ENCODE results near the gene NAP1L4.
"Not testable (repeated sequence)": the region's sequence is repeated elsewhere in the genome, so short reads cannot be mapped to it uniquely, and the experiment has no call there.

NAP1L4 gene

DNA sequence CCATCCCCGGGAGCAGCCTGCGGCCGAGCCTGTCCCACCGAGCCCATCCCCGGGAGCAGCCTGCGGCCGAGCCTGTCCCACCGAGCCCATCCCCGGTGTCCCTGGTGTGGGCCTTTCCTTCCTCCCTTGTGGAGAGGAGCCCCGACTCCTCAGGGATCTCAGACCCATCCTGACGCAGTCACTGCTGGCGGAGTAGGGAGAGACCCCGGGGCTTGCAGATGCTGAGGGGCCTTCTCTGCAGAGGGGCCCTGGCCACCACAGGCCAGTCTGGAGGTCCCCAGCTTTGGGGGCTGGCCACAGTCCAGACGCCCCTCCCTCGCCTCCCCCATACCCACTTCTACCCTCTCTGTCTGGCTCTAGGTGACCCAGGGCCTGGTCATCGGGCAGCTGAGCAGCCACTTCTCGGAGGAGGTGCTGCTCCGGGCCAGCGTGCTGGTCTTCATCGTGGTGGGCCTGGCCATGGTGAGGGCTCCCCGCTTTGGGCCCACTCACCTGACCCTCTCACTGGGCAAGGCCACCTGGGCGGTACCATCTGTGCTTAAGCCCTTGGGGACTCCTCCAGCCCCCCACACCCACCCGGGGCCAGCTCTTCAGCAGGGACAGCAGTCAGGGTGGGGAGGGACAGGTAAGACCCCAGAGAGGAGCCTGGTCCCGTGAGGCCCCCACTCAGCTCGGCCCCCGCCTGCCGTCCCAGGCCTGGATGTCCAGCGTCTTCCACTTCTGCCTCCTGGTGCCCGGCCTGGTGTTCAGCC is 70.2 kb downstream of the NAP1L4 start:
- no peak for DNase-seq (ENCODE audit: low read depth)

DNA sequence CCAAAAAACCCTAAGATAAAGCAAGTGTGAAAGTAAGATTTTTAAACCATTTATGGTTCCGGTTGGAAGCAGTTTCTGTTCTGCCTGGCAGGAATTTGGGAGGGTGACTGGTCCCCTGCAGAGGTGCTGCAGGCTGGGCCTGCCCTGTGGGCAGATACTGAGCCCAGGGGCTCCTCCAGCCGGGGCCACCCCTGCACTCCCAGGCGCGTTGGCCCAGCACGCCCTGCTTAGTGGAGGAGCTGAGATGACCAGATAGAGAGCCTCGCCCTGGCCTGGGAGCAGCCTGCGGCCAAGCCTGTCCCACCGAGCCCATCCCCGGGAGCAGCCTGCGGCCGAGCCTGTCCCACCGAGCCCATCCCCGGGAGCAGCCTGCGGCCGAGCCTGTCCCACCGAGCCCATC is 70.9 kb downstream of the NAP1L4 start:
- DNase-seq (ENCODE audit: low read depth), result no peak

DNA sequence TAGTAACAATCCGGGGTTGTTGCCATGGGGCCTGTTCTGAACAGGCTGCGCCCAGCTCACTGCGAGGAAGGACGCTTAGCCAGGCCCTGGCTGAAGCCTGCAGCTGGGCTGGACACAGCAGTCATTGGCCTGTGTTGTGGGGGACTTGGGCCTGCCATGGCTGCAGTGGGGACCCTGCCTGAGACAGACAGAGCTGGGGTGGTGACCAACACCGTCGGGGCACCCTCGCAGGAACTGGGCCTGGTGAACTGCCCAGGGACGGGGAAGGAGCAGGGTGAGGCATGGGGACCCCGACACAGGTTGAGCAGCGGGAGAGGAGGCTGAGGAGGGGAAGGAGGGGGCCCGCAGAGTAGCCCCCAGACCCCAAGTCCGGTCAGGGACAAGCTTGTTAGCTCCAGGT is 71.8 kb downstream of the NAP1L4 start:
- no peak for DNase-seq (ENCODE audit: low read depth)

DNA sequence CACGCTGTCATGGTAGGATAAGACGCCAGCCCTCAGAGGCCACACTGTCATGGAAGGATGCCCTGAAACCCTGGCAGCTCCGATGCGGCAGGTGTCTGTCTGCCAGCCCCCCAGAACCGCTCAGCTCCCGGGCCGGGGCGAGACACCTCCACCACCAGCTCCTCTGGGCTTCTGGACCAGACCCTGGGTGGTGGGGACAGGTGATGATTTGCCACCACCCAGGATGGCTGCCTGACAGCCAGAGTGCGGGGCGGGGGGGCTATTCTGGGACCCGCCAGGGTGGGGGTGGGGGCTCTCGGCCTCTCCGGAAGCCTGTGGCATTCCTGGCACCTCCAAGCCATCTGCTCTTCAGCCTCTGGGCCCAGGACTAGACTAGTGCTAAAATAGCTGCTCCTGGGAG is 72.3 kb downstream of the NAP1L4 start:
- DNase-seq (ENCODE audit: low read depth), result no peak

DNA sequence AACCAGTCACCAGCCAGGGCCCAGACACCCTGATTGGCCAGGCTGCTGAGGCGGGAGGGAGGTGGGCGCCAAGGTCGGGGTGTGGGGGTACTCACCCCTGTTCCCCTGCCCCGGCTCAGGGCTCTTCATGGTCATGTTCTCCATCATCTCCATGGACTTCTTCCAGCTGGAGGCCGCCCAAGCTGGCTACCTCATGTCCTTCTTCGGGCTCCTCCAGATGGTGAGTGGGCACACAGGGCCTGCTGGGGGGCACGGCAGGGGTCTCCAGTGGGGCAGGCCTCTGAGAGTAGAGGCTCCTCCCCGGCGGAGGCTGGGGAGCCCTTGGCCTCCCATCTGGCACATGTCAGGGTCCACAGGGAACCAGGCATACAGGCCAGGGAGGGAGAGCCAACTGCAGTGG is 72.9 kb downstream of the NAP1L4 start:
- DNase-seq (ENCODE audit: low read depth), result no peak

DNA sequence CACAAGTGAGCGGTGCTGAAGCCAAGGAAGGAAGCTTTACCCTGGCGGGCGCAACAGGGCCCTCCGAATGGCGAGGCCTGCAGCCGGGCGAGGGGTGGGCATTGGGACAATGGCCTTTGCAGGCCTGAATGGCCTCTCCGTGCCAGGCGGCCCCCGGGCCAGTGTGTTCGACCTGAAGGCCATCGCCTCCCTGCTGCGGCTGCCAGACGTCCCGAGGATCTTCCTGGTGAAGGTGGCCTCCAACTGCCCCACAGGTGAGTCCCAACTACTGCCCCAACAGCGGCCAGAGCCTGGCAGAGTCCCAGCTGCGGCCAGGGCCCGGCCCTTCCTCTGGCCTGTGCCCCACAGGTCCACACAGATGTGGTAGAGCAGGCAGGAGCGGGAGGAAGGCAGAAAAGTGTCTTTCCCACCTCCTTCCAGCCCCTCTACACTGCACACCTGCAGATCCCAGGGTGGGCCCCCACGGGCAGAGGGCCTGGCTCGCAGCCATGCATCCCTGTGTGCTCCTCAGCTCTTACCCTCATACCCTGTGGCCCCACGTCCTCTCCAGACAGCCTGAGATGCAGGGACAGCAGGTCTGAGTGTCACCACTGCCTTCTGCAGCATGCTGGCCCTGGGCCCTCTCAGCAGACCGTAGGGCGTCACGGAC is 74.2 kb downstream of the NAP1L4 start:
- DNase-seq (ENCODE audit: low read depth), result no peak

DNA sequence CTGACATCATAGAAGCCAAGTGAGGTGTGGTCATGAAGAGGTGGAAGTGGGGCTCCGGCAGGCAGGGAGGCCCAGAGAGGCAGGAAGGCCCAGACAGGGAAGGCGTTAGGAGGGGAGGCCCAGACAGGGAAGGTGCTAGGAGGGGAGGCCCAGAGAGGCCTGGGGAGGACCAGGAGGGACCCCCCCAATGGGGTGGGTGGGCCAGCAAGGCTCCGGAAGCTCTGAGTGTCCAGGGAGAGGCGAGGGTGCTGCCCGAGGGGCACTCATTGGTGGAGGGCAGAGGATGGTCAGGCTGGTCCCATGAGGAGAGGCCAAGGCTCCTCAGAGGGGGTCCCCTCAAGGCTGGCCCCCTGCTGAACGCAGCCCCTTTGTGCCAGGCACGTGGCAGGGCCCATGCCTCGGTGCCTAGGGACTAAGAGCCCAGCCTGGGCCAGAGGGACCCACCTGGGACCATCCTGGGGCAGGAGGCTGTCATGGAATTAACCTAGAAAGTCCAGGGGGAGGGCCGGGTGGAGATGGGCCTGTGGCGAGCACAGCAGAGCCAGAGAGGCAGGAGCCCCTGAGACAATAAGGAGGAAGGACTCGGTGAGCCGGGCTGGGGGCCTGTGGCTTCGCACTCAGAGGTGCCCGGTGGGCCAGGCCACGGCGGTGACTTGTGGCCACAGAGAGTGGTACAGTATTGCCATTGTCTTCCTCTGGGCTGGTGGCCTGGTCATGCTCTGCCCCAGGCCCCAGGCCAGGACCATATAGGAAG is 75.1 kb downstream of the NAP1L4 start:
- DNase-seq (ENCODE audit: low read depth), result no peak

DNA sequence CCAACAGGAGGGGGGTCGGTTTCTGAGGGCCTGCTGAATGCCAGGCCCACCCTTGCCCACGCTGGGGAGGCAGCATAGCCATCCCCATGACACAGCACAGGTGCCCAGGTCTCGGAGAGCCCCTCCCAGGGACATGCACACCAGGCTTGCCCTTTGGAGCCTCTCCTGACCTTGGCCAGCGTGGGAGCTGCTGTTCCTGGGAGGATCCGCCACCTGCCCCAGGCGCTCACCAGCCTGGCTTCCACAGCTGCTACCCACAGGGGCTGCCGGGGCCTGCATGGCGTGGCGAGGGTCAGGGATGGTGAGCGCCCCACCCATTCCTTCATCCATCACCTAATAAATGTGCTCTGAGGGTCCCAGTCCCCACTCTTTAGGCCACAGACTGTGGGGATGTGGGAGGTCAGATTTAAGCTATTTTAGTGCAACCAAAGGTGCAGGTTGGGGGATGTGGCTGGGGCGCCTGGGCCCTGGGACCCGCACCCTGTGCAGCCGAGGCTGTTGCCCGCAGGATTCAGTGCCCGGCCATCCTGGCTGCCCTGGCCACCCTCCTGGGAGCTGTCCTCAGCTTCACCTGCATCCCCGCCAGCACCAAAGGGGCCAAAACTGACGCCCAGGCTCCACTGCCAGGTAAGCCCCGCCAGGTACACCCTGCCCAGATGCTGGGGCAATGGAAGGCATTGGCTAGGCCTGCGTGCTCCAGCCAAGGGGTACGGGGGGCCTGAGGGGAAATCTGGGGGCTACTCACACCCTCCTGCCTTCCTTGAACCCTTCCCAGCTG is 75.8 kb downstream of the NAP1L4 start:
- no peak for DNase-seq (ENCODE audit: low read depth)

DNA sequence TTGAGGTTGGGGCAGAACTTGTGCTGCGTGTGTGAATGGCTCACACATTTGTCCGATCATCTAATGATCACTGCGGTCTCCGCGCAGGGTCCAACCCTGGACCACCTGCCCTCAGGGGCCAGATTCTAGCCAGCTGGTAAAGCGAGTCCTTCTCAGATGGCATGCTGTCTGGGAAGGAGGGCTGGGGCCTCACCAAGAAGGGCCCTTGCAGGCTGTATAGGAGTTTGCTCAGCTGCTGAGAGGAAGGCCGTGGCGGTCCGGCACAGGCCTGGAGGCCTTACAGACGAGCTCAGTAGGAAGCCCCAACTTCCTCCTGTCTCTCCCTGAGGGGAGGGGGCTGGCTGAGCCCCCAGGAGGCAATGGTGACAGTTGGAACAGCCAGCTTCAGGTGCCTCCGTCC is 76.7 kb downstream of the NAP1L4 start:
- no peak for DNase-seq (ENCODE audit: low read depth)

DNA sequence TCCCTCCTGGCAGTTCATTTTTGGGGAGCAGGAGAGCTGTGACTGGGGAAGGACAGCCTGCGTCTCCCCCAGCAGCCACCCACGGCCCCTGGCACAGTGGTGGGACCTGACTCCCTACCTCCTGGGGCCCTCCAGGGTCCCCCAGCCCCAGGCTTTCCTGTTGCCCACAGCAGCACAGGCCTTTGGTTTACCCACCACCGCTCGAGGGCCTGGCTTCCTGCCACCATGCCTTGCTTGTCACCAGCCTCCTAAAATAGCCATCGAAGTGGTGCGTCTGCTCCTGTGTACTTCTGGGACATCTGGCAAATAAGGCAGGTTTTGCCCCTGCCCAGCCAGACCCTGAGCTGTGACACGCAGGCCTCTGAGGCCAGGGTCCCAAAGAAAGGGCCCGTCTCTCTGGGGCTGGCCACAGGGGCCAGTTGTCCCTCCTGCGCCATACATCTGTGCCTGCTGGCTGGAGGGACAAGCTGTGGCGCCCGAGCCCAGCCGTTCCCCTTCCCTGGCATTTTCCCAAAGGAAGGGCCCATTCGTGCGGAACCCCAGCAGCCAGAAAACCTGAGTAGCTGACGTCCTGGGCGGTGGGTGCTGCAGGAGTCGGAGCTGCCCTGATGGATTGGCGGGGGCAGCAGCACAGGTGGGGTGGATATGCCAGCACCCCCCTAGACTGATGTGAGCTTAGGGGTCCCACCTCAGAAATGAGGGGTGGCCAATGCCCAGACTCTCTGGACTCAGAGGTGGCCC is 77.5 kb downstream of the NAP1L4 start:
- no peak for DNase-seq (ENCODE audit: low read depth)

DNA sequence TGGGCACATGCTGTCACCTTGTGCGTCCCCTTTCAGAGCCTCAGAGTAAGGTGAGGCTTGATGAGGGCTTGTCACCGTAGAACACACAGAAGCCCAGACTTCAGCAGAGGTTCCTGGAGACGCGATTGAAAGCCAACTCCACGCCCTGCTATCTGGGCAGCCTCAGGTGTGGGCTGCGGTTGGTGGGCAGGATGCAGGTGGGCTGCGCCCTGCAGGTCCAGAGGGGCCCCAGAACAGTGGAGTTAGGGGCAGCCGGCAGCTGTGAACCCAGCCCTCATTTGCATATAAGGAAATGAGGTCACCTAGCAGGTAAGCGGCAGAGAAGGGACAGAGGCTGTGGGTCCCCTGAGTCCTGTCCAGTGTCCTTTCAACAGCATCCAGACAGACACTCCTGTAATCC is 78.4 kb downstream of the NAP1L4 start:
- no peak for DNase-seq (ENCODE audit: low read depth)

DNA sequence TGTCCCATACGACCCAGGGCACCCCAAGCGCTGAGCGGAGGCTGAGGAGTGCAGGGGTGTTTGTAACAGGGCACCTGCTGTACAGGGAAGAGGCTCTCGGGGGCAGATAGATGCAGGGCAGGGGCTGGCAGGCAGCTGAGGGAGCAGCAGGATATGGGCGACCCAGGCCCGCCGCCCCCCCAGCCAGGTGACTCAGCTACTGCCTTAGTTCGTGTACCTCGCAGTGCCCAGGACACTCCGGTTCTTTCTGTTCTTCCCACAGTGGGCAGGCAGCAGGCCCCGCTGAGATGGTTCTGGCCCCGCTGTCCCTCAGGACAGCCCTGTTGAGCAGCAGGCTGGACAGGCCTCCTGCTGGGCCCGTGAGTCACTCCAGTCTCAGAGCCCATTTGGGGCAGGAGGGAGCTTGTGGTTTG is 79.1 kb downstream of the NAP1L4 start:
- DNase-seq (ENCODE audit: low read depth), result no peak

DNA sequence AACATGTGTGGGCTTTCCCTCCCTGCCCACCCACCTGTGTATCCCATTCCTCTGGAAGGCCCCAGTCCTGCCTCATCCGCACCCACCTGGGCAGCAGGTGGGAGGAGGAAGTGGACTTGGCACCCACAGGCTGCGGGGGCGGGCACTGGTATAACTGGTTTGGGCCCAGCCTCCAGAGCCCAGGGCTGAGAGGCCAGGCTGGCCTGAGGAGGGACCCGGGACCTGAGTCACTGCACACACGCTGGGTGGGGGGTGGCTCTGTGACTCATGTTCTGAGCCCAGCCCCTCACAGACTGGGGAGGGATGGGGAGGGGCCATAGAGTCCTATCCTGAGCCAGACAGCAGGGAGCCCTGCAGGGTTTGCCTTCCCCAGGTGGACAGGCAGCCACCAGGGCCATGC is 79.6 kb downstream of the NAP1L4 start:
- DNase-seq (ENCODE audit: low read depth), result no peak

DNA sequence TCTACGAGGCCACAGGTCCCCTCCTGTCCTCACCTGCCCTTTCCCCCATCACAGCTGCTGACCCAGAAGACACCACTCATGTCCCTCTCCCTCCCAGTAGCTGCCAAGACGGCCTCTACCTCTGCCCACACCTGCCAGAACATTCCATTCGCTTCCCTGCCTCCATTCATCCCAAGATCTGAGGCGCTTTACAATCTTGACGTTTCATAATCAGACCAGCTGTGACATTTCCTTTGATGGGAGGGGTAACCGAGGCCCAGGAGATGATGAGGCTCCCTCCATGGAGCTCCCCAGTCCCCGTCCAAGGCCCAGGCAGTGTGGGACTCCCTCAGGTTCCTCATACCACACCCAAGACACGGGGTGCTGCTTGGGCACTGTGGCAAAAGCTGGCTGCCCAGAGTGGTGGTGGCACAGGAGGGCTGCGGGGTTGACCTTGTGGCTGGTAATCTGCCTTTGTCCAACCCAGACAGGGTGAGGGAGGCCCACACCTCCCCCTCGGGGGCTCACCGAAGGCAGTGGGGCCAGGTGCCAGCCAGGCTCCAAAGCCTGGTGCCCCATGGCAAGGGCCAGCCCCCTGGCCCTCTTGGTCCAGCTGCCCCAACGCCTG is 80.2 kb downstream of the NAP1L4 start:
- no peak for DNase-seq (ENCODE audit: low read depth)

DNA sequence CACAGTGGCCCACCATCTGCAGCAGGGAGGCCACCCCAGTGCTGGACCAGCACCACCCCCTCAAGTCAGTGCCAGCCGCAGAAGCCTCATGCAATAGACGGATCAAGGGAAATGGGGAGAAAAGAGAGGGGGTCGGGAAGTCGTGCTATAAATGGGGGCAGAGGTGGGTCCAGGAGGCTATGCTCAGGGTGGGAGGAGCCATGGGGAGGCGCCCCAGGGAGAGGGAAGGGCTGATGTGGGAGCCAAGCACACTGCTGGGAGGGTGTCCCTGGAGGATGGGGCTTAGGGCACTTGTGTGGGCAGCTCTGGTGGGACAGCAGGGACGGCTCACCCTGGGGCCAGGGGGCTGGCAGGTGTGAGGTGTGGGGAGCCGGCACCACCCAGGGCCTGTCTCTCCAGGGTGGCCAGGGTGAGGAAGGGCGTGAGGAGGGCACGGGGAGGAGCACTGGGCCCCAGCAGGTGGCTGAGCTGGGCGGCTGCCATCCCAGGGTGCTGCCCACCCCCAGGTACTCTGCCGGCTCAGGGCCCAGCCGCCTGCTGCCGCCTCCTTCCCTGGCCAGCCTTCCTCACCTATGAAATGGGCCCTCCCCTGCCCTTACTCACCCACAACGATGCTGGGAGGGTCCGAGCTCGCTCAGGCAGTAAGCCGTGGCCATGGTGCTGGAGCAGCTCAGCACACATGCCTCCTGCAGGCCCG is 80.9 kb downstream of the NAP1L4 start:
- no peak for DNase-seq (ENCODE audit: low read depth)

DNA sequence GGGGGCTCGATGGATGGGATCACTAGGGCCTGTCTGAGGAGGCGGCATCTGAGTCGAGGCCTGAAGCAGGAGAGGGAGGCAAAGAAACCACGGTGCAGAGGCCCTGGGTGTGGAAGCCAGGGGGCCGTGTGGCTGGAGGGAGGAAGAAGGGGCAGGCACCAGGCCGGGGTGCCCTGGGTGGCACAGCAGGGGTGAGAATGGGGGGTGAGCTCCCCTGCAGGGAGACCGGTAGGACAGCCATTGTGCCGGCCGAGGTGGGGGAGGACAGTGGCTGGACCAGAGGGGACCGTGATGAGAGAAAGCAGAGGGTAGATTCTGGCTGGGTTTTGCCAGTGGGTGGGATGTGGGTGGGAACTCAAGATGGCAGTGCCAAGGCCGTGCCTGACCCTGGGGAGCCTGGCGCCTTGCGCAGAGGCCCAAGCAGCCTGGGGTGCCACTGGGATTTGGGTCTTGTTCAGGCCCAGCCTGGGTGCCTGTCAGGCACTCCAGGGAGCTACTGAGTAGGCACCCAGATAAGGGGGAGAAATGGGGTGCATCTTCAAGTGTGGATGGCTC is 81.7 kb downstream of the NAP1L4 start:
- no peak for DNase-seq (ENCODE audit: low read depth)

DNA sequence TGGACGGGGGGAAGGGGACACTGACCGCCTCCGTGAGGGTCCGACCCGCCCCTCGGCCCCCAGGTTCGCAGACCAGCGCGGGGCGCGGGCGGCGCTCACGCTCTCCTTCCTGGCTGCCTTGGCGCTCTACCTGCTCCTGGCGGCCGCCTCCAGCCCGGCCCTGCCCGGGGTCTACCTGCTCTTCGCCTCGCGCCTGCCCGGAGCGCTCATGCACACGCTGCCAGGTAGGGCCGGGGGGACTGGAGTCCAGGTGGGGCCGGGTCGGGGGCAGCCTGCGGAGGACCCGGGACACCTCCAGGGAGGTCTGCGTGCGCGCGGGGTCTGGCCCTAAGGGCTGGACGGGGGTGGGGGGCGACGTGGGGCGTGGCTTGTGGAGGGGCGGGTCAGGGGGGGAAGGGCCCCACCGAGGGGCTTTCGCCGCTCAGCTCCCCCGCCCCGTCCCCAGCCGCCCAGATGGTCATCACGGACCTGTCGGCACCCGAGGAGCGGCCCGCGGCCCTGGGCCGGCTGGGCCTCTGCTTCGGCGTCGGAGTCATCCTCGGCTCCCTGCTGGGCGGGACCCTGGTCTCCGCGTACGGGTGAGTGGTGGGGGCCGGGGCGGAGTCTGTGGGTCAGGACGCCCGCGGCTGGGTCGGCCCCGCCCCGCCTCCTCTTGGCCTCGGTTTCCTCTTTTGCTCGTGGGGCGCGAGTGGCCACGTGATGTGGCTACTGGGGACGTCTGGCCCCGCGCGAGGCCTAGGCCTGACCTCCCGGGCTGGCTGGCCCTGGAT is 82.8 kb downstream of the NAP1L4 start:
- DNase-seq (ENCODE audit: low read depth), result no peak

DNA sequence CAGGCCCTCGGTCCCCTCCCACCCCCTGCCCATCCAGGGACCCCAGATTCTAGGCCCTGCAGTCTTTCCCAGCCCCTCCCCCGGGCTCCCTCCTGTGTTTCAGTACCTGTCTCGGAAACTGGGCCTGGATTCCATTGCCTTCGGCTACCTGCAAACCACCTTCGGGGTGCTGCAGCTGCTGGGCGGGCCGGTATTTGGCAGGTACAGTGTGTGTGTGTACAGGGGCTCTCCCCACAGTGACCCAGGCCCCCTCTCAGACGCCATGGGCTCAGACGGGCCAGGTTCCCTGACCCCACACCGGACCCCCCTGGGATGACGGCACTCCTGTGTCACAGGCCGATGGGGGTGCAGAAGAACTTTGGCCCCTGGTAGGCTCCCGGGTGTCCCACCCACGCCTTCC is 84.0 kb downstream of the NAP1L4 start:
- DNase-seq (ENCODE audit: low read depth), result no peak

DNA sequence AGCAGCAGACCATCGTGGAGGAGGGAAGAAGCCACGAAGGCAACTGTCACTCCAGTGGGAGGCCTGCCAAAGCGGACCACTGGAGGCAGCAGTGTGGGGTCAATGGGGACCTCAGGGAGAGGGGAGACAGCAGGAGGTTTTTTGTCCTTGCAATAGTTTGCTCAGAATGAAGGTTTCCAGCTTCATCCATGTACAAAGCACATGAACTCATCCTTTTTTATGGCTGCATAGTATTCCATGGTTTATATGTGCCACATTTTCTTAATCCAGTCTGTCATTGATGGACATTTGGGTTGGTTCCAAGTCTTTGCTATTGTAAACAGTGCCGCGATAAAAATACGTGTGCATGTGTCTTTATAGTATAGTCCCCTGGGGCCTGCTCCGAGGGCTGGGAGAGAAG is 86.8 kb downstream of the NAP1L4 start:
- not testable (repeated sequence) for DNase-seq (ENCODE audit: low read depth)

All from T follicular helper cell (primary cell).